ENCODE measurements around the gene C22orf39. TPM values are rescaled to one million over a fixed set of nuclear protein-coding genes. Genes with fewer than 3 reads are reported as not detected.

The C22orf39 gene
- total and polyA plus RNA-seq, 12 donors: 41.7 to 123 (median 63.2) TPM

GRCh38 chr22:19424186-19424500, 23.4 kb downstream of the C22orf39 start:
- H3K27me3 ChIP-seq: no peaks in the 10 kb centered on the region
- peak overlapping the region in 1 of 10 donors; percentile 12 for H3K27ac ChIP-seq
- TF ChIP-seq CTCF (IDR thresholded peaks at IDR 0.05): no peak
- ATAC-seq (no peak), DNase-seq (no peak)
- intact Hi-C loops (cut with DNase I): no loop called here
- WGBS, 2 donors: 87 to 89% methylated on average over 3 of the region's 3 CpGs
- H3K9me3 ChIP-seq: no peaks in the 10 kb centered on the region
- no peak overlapping the region for H3K4me3 ChIP-seq
- peaks cover 0 to 8% (median 0%) of the 10 kb centered on the region in 9 donors for H3K36me3 ChIP-seq
- peaks cover 3 to 84% (median 33%) of the 10 kb centered on the region in 9 donors for H3K4me1 ChIP-seq

- intact Hi-C loops (cut with DNase I): no loop called here
- H3K27ac ChIP-seq: peak overlapping the region in 1 of 10 donors; percentile 5
- H3K4me1 ChIP-seq: peaks cover 3 to 84% (median 28%) of the 10 kb centered on the region in 9 donors
- H3K4me3 ChIP-seq: no peak overlapping the region
- peaks cover 0 to 8% (median 0%) of the 10 kb centered on the region in 9 donors for H3K36me3 ChIP-seq
- DNase-seq: no peak
- WGBS, 2 donors: 66 to 69% methylated on average over 11 of the region's 11 CpGs
- H3K27me3 ChIP-seq: no peaks in the 10 kb centered on the region
- no peak for ATAC-seq
- TF ChIP-seq CTCF (IDR thresholded peaks at IDR 0.05): no peak
- H3K9me3 ChIP-seq: no peaks in the 10 kb centered on the region
These were observed 24.8 kb downstream of the C22orf39 start for GRCh38 chr22:19422440-19423301.

GRCh38 chr22:19420321-19420720, 27.2 kb downstream of the C22orf39 start:
- no peak overlapping the region for H3K4me3 ChIP-seq
- peaks cover 0 to 7% (median 0%) of the 10 kb centered on the region in 9 donors for H3K36me3 ChIP-seq
- peaks cover 3 to 62% (median 20%) of the 10 kb centered on the region in 9 donors for H3K4me1 ChIP-seq
- no peak for TF ChIP-seq CTCF (IDR thresholded peaks at IDR 0.05)
- ATAC-seq: no peak
- intact Hi-C loops (cut with DNase I): no loop called here
- DNase-seq: no peak
- no peaks in the 10 kb centered on the region for H3K9me3 ChIP-seq
- WGBS, 2 donors: 91 to 97% methylated on average over 6 of the region's 6 CpGs
- H3K27ac ChIP-seq: peak overlapping the region in 1 of 10 donors; percentile 76
- H3K27me3 ChIP-seq: no peaks in the 10 kb centered on the region

GRCh38 chr22:19419464-19420178, 27.9 kb downstream of the C22orf39 start:
- no peak for TF ChIP-seq CTCF (IDR thresholded peaks at IDR 0.05)
- H3K36me3 ChIP-seq: peaks cover 0 to 3% (median 0%) of the 10 kb centered on the region in 9 donors
- H3K27me3 ChIP-seq: no peaks in the 10 kb centered on the region
- ATAC-seq (peak in 2 of 8 donors; percentile 31 to 44), DNase-seq (no peak)
- intact Hi-C loops (cut with DNase I): loop anchor here in 1 of 10 donors (10.0 kb wide), 1 partner anchor 55 kb away; the partner anchor contains the start of genes CDC45 and UFD1
- H3K4me3 ChIP-seq: no peak overlapping the region
- peak overlapping the region in 1 of 10 donors; percentile 76 for H3K27ac ChIP-seq
- H3K4me1 ChIP-seq: peaks cover 3 to 58% (median 20%) of the 10 kb centered on the region in 9 donors
- H3K9me3 ChIP-seq: no peaks in the 10 kb centered on the region
- WGBS, 2 donors: 67 to 68% methylated on average over 5 of the region's 5 CpGs
